ENCODE data around the gene INF2. TPM values are rescaled to one million over a fixed set of nuclear protein-coding genes. Genes with fewer than 3 reads are reported as not detected.
A peak's percentile ranks its signal among the peaks of the same experiment; 100 is the strongest.

INF2 gene
- total and polyA plus RNA-seq, 9 of the 15 experiments (the other 6 are each of a cell fraction or from before 2014, with no cell fraction given) = 0.56 to 31.3 (median 7.8) TPM

- 0 out of 4 replicates have a peak, but pooled peaks of 1 of the 2 experiments have one; percentile 28 for TF ChIP-seq MLLT1 (IDR thresholded peaks at IDR 0.05)
- no peak for TF ChIP-seq CUX1 (CRISPR knock-in tag; IDR thresholded peaks at IDR 0.05)
- no peak for TF ChIP-seq HDAC1 (IDR thresholded peaks at IDR 0.05)
- no peak for TF ChIP-seq ZNF124 (CRISPR knock-in tag; IDR thresholded peaks at IDR 0.05)
- TF ChIP-seq HEY1 (CRISPR knock-in tag; IDR thresholded peaks at IDR 0.05; ENCODE audit: borderline replicate concordance) = no peak
Measured at GRCh38 chr14:104701383-104702076, 12.1 kb downstream of the INF2 start (continued).

All from K562 (cell line).